Measurements from ENCODE around the gene GPLD1.
"Not testable (repeated sequence)": the region's sequence is repeated elsewhere in the genome, so short reads cannot be mapped to it uniquely, and the experiment has no call there.

DNA sequence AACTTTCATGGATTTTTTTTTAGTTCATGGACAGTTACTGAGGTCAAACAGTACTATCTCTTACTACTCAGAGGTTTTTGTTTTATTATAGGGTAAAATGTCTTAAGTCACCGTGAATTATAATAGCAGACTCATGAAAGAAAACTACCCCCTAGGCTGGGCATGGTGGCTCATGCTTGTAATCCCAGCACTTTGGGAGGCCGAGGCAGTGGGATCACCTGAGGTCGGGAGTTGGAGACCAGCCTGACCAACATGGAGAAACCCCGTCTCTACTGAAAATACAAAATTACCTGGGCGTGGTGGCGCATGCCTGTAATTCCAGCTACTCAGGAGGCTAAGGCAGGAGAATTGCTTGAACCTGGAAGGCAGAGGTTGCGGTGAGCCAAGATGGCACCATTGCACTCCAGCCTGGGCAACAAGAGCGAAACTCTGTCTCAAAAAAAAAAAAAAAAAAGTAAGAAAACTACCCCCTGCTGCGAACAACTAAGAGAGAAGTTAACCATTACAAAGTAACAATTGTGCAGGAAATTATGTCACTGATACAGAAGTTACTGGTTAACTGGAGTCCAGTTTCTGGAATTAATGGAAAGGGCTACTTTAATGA, 106.4 kb downstream of the GPLD1 start:
- not testable (repeated sequence) for TF ChIP-seq CTCF (conservative IDR thresholded peaks at IDR 0.05 in 1 of 2, IDR thresholded peaks at IDR 0.05 in 1 of 2; ENCODE audit: extremely low read depth in 1 of 2, insufficient read depth in 1 of 2, low read depth in 1 of 2, low read length in 2 of 2); EZH2 (IDR thresholded peaks at IDR 0.05; ENCODE audit: borderline replicate concordance, low read length)

Data from mammary epithelial cell (primary cell).